ENCODE results near the gene XPOT. TPM values are rescaled to one million over a fixed set of nuclear protein-coding genes. Genes with fewer than 3 reads are reported as not detected.

The XPOT gene
- polyA plus RNA-seq, 1 donor from 2014 or later: 50.8 TPM

GRCh38 chr12:64500394-64500793 is 96.2 kb downstream of the XPOT start:
- no peaks in the 10 kb centered on the region for H3K36me3 ChIP-seq (ENCODE audit: insufficient read depth, low read length)
- H4K20me1 ChIP-seq (ENCODE audit: insufficient read depth): no peaks in the 10 kb centered on the region
- H3K4me2 ChIP-seq (ENCODE audit: low read length): no peak overlapping the region
- no peak overlapping the region for H3K27ac ChIP-seq (ENCODE audit: low read length)
- no peaks in the 10 kb centered on the region for H3K27me3 ChIP-seq (ENCODE audit: insufficient read depth, low read depth, low read length)
- H3F3A ChIP-seq (ENCODE audit: insufficient read depth, low read length, poor library complexity, severe bottlenecking): no peaks in the 10 kb centered on the region
- no peaks in the 10 kb centered on the region for H3K9me3 ChIP-seq (ENCODE audit: low read length)
- no peaks in the 10 kb centered on the region for H3K79me2 ChIP-seq (replicated peaks; ENCODE audit: insufficient read depth, low read length)
- H2AFZ ChIP-seq (ENCODE audit: low read depth, low read length): no peak overlapping the region
- H3K9ac ChIP-seq (ENCODE audit: low read length): no peak overlapping the region
- no peak overlapping the region for H3K4me3 ChIP-seq (ENCODE audit: low read length)
- TF ChIP-seq CTCF (IDR thresholded peaks at IDR 0.05; ENCODE audit: poor library complexity, severe bottlenecking) (no peak), MXI1 (conservative IDR thresholded peaks at IDR 0.05; ENCODE audit: poor library complexity, severe bottlenecking) (no peak), RAD21 (conservative IDR thresholded peaks at IDR 0.05) (no peak), TAF1 (IDR thresholded peaks at IDR 0.05; ENCODE audit: low read depth) (no peak), POLR2AphosphoS5 (IDR thresholded peaks at IDR 0.05) (no peak), SMC3 (conservative IDR thresholded peaks at IDR 0.05; ENCODE audit: poor library complexity) (no peak), EZH2 (IDR thresholded peaks at IDR 0.05; ENCODE audit: borderline replicate concordance, insufficient read depth, low read length, poor library complexity, severe bottlenecking) (no peak), REST (IDR thresholded peaks at IDR 0.05; ENCODE audit: borderline replicate concordance) (no peak)
- H3K9me2 ChIP-seq (ENCODE audit: insufficient read depth, low read length): no peaks in the 10 kb centered on the region

Small RNAs within 50 kb of the gene (small RNA-seq; reads per million reads assigned to genes)
- 0 reads per million in 3 experiments for gene RF01210

Other genes starting within 250 kb of the XPOT start
- gene KICS2, start 182.1 kb upstream of the XPOT start, polyA plus RNA-seq: 0.50 and 0.83 TPM in 2 replicates
- 0.06 TPM in 1 of 2 replicates, not detected in the other for gene C12orf56, start 13.6 kb upstream of the XPOT start, polyA plus RNA-seq
- gene TBK1, start 47.7 kb downstream of the XPOT start, polyA plus RNA-seq: 19.7 and 21.2 TPM in 2 replicates
- gene RASSF3, start 206.1 kb downstream of the XPOT start, polyA plus RNA-seq: 0.06 and 0.64 TPM in 2 replicates

Data from neural cell (in vitro differentiated cells).